ENCODE data around the gene GPC3. TPM values are rescaled to one million over a fixed set of nuclear protein-coding genes. Genes with fewer than 3 reads are reported as not detected.

GPC3 gene
- total RNA-seq, 1 experiment from 2014 or later: 0.24 TPM

DNA sequence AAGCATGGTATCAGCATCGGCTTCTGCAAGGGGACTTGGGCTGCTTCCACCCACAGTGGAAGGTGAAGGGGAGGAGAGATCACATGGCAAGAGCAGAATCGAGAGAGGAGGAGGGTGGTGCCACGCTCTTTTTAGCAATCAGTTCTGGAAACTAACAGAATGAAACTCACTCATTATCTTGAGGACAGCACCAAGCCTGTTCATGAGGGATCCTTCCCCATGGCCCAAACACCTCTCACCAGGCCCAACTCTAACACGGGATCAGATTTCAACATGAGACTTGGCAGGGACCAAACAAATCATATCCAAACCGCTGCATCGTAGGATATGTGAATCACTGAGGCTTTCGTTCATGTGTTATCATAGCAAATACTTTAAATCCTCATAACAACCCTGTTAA, 125.5 kb downstream of the GPC3 start:
- Histone ChIP-seq H3K4me3 (ENCODE audit: low read depth, low read length, poor library complexity, severe bottlenecking) (no peak overlapping the region), H3K27me3 (replicated peaks; ENCODE audit: insufficient read depth, low read depth, low read length, poor library complexity) (no peaks in the 10 kb centered on the region), H3K4me1 (ENCODE audit: insufficient read depth, low read length, poor library complexity, severe bottlenecking) (no peaks in the 10 kb centered on the region), H3K27ac (ENCODE audit: low read depth, low read length, poor library complexity, severe bottlenecking) (no peak overlapping the region), H3K36me3 (ENCODE audit: insufficient read depth, low read length, poor library complexity, severe bottlenecking) (no peaks in the 10 kb centered on the region), H3K9me3 (ENCODE audit: low read depth, low read length, poor library complexity, severe bottlenecking) (no peaks in the 10 kb centered on the region)
- BruUV-seq (replicated peaks): no TSS peak
- ChIA-PET POLR2A (ENCODE audit: low non-redundant PET) (no interaction called here), CTCF (no interaction called here)
- intact Hi-C loops (cut with micrococcal nuclease; ENCODE audit: unreplicated experiment): no loop called here
- no peak for DNase-seq (ENCODE audit: low spot score)
- no peak for TF ChIP-seq EZH2 (IDR thresholded peaks at IDR 0.05; ENCODE audit: borderline replicate concordance, low read depth, low read length, poor library complexity, severe bottlenecking)
- TF ChIP-seq, protein P1, sequence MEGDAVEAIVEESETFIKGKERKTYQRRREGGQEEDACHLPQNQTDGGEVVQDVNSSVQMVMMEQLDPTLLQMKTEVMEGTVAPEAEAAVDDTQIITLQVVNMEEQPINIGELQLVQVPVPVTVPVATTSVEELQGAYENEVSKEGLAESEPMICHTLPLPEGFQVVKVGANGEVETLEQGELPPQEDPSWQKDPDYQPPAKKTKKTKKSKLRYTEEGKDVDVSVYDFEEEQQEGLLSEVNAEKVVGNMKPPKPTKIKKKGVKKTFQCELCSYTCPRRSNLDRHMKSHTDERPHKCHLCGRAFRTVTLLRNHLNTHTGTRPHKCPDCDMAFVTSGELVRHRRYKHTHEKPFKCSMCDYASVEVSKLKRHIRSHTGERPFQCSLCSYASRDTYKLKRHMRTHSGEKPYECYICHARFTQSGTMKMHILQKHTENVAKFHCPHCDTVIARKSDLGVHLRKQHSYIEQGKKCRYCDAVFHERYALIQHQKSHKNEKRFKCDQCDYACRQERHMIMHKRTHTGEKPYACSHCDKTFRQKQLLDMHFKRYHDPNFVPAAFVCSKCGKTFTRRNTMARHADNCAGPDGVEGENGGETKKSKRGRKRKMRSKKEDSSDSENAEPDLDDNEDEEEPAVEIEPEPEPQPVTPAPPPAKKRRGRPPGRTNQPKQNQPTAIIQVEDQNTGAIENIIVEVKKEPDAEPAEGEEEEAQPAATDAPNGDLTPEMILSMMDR (conservative IDR thresholded peaks at IDR 0.05; ENCODE audit: low read depth, low read length): no peak

DNA sequence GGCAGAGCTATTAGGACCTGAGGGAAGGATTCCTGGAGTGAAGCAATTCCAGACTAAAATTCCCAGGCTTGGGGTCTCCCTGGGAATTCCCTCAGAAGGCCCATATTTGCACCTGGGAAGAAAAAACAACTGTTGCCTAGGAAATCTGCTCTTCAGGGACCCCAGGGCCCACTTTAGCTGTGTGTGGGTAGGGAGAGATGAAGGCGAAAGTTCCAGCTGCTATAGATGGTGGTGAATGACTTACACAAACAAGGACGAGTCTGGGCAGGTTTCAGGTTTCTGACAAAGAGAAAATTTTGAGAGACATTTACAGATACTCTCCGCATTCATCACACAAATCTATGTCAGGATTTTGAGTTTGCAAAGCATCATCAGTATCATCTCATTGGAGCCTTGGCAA, 126.1 kb downstream of the GPC3 start:
- BruUV-seq (replicated peaks): no TSS peak
- intact Hi-C loops (cut with micrococcal nuclease; ENCODE audit: unreplicated experiment): no loop called here
- TF ChIP-seq, protein P1 (conservative IDR thresholded peaks at IDR 0.05; ENCODE audit: low read depth, low read length): no peak
- TF ChIP-seq EZH2 (IDR thresholded peaks at IDR 0.05; ENCODE audit: borderline replicate concordance, low read depth, low read length, poor library complexity, severe bottlenecking): no peak
- ChIA-PET CTCF (no interaction called here), POLR2A (ENCODE audit: low non-redundant PET) (no interaction called here)
- no peak overlapping the region for H3K4me3 ChIP-seq (ENCODE audit: low read depth, low read length, poor library complexity, severe bottlenecking)
- no peaks in the 10 kb centered on the region for H3K36me3 ChIP-seq (ENCODE audit: insufficient read depth, low read length, poor library complexity, severe bottlenecking)
- DNase-seq (ENCODE audit: low spot score): no peak
- H3K27me3 ChIP-seq (replicated peaks; ENCODE audit: insufficient read depth, low read depth, low read length, poor library complexity): no peaks in the 10 kb centered on the region
- no peaks in the 10 kb centered on the region for H3K9me3 ChIP-seq (ENCODE audit: low read depth, low read length, poor library complexity, severe bottlenecking)
- H3K27ac ChIP-seq (ENCODE audit: low read depth, low read length, poor library complexity, severe bottlenecking): no peak overlapping the region
- no peaks in the 10 kb centered on the region for H3K4me1 ChIP-seq (ENCODE audit: insufficient read depth, low read length, poor library complexity, severe bottlenecking)

GRCh38 chrX:133857640-133858269, 127.6 kb downstream of the GPC3 start:
- no peaks in the 10 kb centered on the region for H3K36me3 ChIP-seq (ENCODE audit: insufficient read depth, low read length, poor library complexity, severe bottlenecking)
- no TSS peak for BruUV-seq (replicated peaks)
- no peaks in the 10 kb centered on the region for H3K27me3 ChIP-seq (replicated peaks; ENCODE audit: insufficient read depth, low read depth, low read length, poor library complexity)
- no peaks in the 10 kb centered on the region for H3K9me3 ChIP-seq (ENCODE audit: low read depth, low read length, poor library complexity, severe bottlenecking)
- H3K4me1 ChIP-seq (ENCODE audit: insufficient read depth, low read length, poor library complexity, severe bottlenecking): no peaks in the 10 kb centered on the region
- CTCF ChIA-PET: no interaction called here
- H3K27ac ChIP-seq (ENCODE audit: low read depth, low read length, poor library complexity, severe bottlenecking): no peak overlapping the region
- POLR2A ChIA-PET (ENCODE audit: low non-redundant PET): no interaction called here
- TF ChIP-seq, protein P1 (conservative IDR thresholded peaks at IDR 0.05; ENCODE audit: low read depth, low read length): no peak
- TF ChIP-seq EZH2 (IDR thresholded peaks at IDR 0.05; ENCODE audit: borderline replicate concordance, low read depth, low read length, poor library complexity, severe bottlenecking): no peak
- DNase-seq (ENCODE audit: low spot score): no peak
- H3K4me3 ChIP-seq (ENCODE audit: low read depth, low read length, poor library complexity, severe bottlenecking): no peak overlapping the region
- intact Hi-C loops (cut with micrococcal nuclease; ENCODE audit: unreplicated experiment): no loop called here
